GM23338 (cell line): ENCODE measurements around the gene LCLAT1. TPM values are rescaled to one million over a fixed set of nuclear protein-coding genes. Genes with fewer than 3 reads are reported as not detected.

Source experiments
- ATAC-seq: fragments of 200-7000 bp; cut with Tn5 transposase; 3 replicates; pipeline ENCODE4 v1.9.1; 2020
- DNase-seq: peaks from one replicate; pipeline ENCODE4 v3.0.0-alpha.2; 2015; ENCODE audit warnings: low spot score
- H2AFZ ChIP-seq: fragments of 200-600 bp; sonication (generic); 2 replicates; pipeline ENCODE4 v1.8.0; 2016; ENCODE audit warnings: antibody characterized with exemption, mild to moderate bottlenecking, moderate library complexity
- H3F3A ChIP-seq: fragments of 200-600 bp; sonication (generic); replicated peaks from 2 replicates; pipeline ENCODE4 v1.8.0; 2017; ENCODE audit warnings: antibody characterized with exemption, mixed run types, low read depth
- H3K27ac ChIP-seq: fragments of 200-600 bp; sonication (generic); 2 replicates; pipeline ENCODE4 v1.6.1; 2016; ENCODE audit warnings: low read depth
- H3K27me3 ChIP-seq: fragments of 200-600 bp; sonication (generic); 2 replicates; pipeline ENCODE4 v1.8.0; 2016; ENCODE audit warnings: mild to moderate bottlenecking, mixed run types, moderate library complexity; ENCODE audit not compliant: insufficient read depth
- H3K36me3 ChIP-seq: fragments of 200-600 bp; sonication (generic); 2 replicates; pipeline ENCODE4 v1.8.0; 2016; ENCODE audit warnings: mild to moderate bottlenecking; ENCODE audit not compliant: insufficient read depth
- H3K4me1 ChIP-seq: fragments of 200-600 bp; sonication (generic); 2 replicates; pipeline ENCODE4 v1.8.0; 2016; ENCODE audit warnings: mild to moderate bottlenecking, moderate library complexity; ENCODE audit not compliant: insufficient read depth
- H3K4me2 ChIP-seq: fragments of 200-600 bp; sonication (generic); 2 replicates; pipeline ENCODE4 v1.7.1; 2017; ENCODE audit warnings: mixed run types
- H3K4me3 ChIP-seq: fragments of 200-600 bp; sonication (generic); 2 replicates; pipeline ENCODE4 v1.6.1; 2016; ENCODE audit warnings: mixed run types
- H3K79me2 ChIP-seq: fragments of 200-600 bp; sonication (generic); replicated peaks from 2 replicates; pipeline ENCODE4 v1.8.0; 2017; ENCODE audit warnings: mild to moderate bottlenecking; ENCODE audit not compliant: insufficient read depth
- H3K9me2 ChIP-seq: fragments of 200-600 bp; sonication (generic); 2 replicates; pipeline ENCODE4 v1.8.0; 2017; ENCODE audit not compliant: insufficient read depth
- H4K20me1 ChIP-seq: fragments of 200-600 bp; sonication (generic); replicated peaks from 2 replicates; pipeline ENCODE4 v1.8.0; 2017; ENCODE audit warnings: mild to moderate bottlenecking; ENCODE audit not compliant: insufficient read depth
- H3K27ac Mint-ChIP-seq: 2 replicates; pipeline ENCODE4 v1.8.0; 2020; ENCODE audit warnings: inconsistent platforms, mild to moderate bottlenecking, moderate library complexity, mixed read lengths
- H3K27me3 Mint-ChIP-seq: 3 replicates; pipeline ENCODE4 v1.8.0; 2022; ENCODE audit warnings: low read depth, mild to moderate bottlenecking, moderate library complexity, mixed read lengths, inconsistent platforms; ENCODE audit not compliant: insufficient read depth, poor library complexity
- H3K36me3 Mint-ChIP-seq: 3 replicates; pipeline ENCODE4 v1.8.0; 2021; ENCODE audit warnings: low read depth, mild to moderate bottlenecking, inconsistent platforms, moderate library complexity, mixed read lengths
- H3K4me1 Mint-ChIP-seq: 3 replicates; pipeline ENCODE4 v1.8.0; 2020; ENCODE audit warnings: mild to moderate bottlenecking, inconsistent platforms, mixed read lengths
- H3K4me3 Mint-ChIP-seq: 3 replicates; pipeline ENCODE4 v1.8.0; 2021; ENCODE audit warnings: moderate library complexity, mild to moderate bottlenecking, inconsistent platforms, mixed read lengths
- H3K9me3 Mint-ChIP-seq: 3 replicates; pipeline ENCODE4 v1.8.0; 2020; ENCODE audit warnings: moderate library complexity, mild to moderate bottlenecking, inconsistent platforms, mixed read lengths
- CREB1 ChIP-seq: fragments of 250-450 bp; sonication (Bioruptor Pico); IDR thresholded peaks from 2 replicates; pipeline ENCODE4 v1.5.0; 2020; ENCODE audit warnings: low read depth, mild to moderate bottlenecking, moderate library complexity
- CTCF ChIP-seq, 2 experiments: fragments of 200-600 bp in 1 of 2; sonication (generic) in 1 of 2; conservative IDR thresholded peaks; 2 replicates each; pipeline versions ENCODE4 v1.5.1 to v1.6.1; 2016 to 2017; ENCODE audit warnings: antibody characterized with exemption in 2 of 2, low read depth in 2 of 2, mild to moderate bottlenecking in 2 of 2, moderate library complexity in 1 of 2
- EZH2 ChIP-seq: fragments of 200-600 bp; sonication (generic); IDR thresholded peaks from one replicate; pipeline ENCODE4 v1.8.0; 2017; ENCODE audit warnings: antibody characterized with exemption, mild to moderate bottlenecking, low read depth; ENCODE audit not compliant: unreplicated experiment
- NANOG ChIP-seq: IDR thresholded peaks from 2 replicates; pipeline ENCODE4 v1.6.1; 2016; ENCODE audit warnings: antibody characterized with exemption, borderline replicate concordance
- POLR2AphosphoS5 ChIP-seq: IDR thresholded peaks from 2 replicates; pipeline ENCODE4 v1.6.1; 2016; ENCODE audit warnings: antibody characterized with exemption, low read depth
- STAT1 ChIP-seq: IDR thresholded peaks from one replicate; pipeline ENCODE4 v1.6.1; 2016; ENCODE audit warnings: antibody characterized with exemption; ENCODE audit not compliant: unreplicated experiment
- polyA plus RNA-seq: library from polyadenylated mRNA; unstranded; fragments of >200 nt; fragmentation: Nextera tagmentation; extraction: Ambion mirVana; gene quantifications from 2 replicates; pipeline ENCODE4 v1.2.1, GENCODE V29; 2016
- total RNA-seq: library from RNA; depleted of rRNA; stranded (reverse); fragments of >200 nt; shearing (Covaris generic); gene quantifications from 2 replicates; pipeline ENCODE4 v1.2.3, GENCODE V29; 2014
- TF ChIP-seq, protein P1 (sequence below): IDR thresholded peaks from 2 replicates; pipeline ENCODE4 v1.6.1; 2016; ENCODE audit warnings: antibody characterized with exemption
- TF ChIP-seq, protein P2 (sequence below): IDR thresholded peaks from one replicate; pipeline ENCODE4 v1.6.1; 2018; ENCODE audit warnings: antibody characterized with exemption; ENCODE audit not compliant: unreplicated experiment

Gene LCLAT1
- total and polyA plus RNA-seq, 2 experiments from 2014 or later, result 11.5 to 30.1 TPM

DNA sequence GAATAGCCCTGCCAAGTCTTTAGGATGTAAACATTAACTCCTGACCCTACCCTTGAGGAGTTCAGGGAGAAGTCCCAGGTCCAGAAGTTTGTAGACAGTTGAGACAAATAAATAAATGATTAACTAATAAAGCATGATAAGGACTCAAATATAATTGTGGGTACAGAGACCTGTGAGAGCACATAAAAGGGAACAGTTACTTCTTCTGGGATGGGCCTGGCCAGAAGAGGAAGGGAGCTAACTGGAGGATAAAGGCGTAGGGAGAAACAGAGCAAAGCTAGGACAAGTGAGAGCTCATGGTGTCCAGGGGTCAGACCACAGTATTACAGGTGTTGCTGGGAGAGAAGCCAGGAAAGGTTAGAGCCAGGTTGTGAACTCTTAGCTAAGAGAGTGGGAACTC lies 3.0 kb downstream of the LCLAT1 start:
- H3K4me1 Mint-ChIP-seq, result peaks cover 21% of the 10 kb centered on the region
- H2AFZ ChIP-seq, result no peak overlapping the region
- no peak overlapping the region for H3K27ac ChIP-seq
- peaks cover 75% of the 10 kb centered on the region for H3K79me2 ChIP-seq
- no peaks in the 10 kb centered on the region for H3K36me3 Mint-ChIP-seq
- no peak overlapping the region for H3K27ac Mint-ChIP-seq
- no peaks in the 10 kb centered on the region for H3F3A ChIP-seq
- TF ChIP-seq NANOG, result no peak
- no peak for TF ChIP-seq STAT1
- TF ChIP-seq CREB1 (CRISPR knock-in tag), result no peak
- no peak for TF ChIP-seq CTCF (conservative IDR thresholded peaks at IDR 0.05; ENCODE audit: low read depth in 2 of 2)
- no peak overlapping the region for H3K4me2 ChIP-seq
- no peaks in the 10 kb centered on the region; the same call in 2 of the 3 replicates for H3K9me3 Mint-ChIP-seq
- no peaks in the 10 kb centered on the region for H3K36me3 ChIP-seq
- no peak overlapping the region for H3K4me3 Mint-ChIP-seq
- no peaks in the 10 kb centered on the region for H3K9me2 ChIP-seq
- peaks cover 14% of the 10 kb centered on the region for H3K4me1 ChIP-seq
- peaks cover 1% of the 10 kb centered on the region for H3K27me3 Mint-ChIP-seq
- peaks cover 14% of the 10 kb centered on the region for H3K27me3 ChIP-seq
- peaks cover 18% of the 10 kb centered on the region for H4K20me1 ChIP-seq
- DNase-seq (no peak), ATAC-seq (no peak)
- no peak overlapping the region for H3K4me3 ChIP-seq

GRCh38 chr2:30453498-30453897 lies 6.5 kb downstream of the LCLAT1 start:
- Histone ChIP-seq H3K27ac (no peak overlapping the region), H3K27me3 (no peaks in the 10 kb centered on the region), H3F3A (no peaks in the 10 kb centered on the region), H3K4me1 (peaks cover 35% of the 10 kb centered on the region), H3K9me2 (no peaks in the 10 kb centered on the region), H2AFZ (no peak overlapping the region), H3K36me3 (no peaks in the 10 kb centered on the region), H4K20me1 (peaks cover 19% of the 10 kb centered on the region), H3K4me3 (no peak overlapping the region), H3K79me2 (peaks cover 93% of the 10 kb centered on the region), H3K4me2 (no peak overlapping the region)
- no peak for DNase-seq
- H3K27ac Mint-ChIP-seq, result no peak overlapping the region
- no peak for ATAC-seq
- peaks cover 6% of the 10 kb centered on the region; the same call in 2 of the 3 replicates for H3K9me3 Mint-ChIP-seq
- H3K27me3 Mint-ChIP-seq, result peaks cover 1% of the 10 kb centered on the region
- H3K4me3 Mint-ChIP-seq, result no peak overlapping the region
- TF ChIP-seq POLR2AphosphoS5 (no peak), STAT1 (no peak), EZH2 (no peak)
- TF ChIP-seq, protein P1, sequence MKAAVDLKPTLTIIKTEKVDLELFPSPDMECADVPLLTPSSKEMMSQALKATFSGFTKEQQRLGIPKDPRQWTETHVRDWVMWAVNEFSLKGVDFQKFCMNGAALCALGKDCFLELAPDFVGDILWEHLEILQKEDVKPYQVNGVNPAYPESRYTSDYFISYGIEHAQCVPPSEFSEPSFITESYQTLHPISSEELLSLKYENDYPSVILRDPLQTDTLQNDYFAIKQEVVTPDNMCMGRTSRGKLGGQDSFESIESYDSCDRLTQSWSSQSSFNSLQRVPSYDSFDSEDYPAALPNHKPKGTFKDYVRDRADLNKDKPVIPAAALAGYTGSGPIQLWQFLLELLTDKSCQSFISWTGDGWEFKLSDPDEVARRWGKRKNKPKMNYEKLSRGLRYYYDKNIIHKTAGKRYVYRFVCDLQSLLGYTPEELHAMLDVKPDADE, result no peak
- TF ChIP-seq, protein P2, sequence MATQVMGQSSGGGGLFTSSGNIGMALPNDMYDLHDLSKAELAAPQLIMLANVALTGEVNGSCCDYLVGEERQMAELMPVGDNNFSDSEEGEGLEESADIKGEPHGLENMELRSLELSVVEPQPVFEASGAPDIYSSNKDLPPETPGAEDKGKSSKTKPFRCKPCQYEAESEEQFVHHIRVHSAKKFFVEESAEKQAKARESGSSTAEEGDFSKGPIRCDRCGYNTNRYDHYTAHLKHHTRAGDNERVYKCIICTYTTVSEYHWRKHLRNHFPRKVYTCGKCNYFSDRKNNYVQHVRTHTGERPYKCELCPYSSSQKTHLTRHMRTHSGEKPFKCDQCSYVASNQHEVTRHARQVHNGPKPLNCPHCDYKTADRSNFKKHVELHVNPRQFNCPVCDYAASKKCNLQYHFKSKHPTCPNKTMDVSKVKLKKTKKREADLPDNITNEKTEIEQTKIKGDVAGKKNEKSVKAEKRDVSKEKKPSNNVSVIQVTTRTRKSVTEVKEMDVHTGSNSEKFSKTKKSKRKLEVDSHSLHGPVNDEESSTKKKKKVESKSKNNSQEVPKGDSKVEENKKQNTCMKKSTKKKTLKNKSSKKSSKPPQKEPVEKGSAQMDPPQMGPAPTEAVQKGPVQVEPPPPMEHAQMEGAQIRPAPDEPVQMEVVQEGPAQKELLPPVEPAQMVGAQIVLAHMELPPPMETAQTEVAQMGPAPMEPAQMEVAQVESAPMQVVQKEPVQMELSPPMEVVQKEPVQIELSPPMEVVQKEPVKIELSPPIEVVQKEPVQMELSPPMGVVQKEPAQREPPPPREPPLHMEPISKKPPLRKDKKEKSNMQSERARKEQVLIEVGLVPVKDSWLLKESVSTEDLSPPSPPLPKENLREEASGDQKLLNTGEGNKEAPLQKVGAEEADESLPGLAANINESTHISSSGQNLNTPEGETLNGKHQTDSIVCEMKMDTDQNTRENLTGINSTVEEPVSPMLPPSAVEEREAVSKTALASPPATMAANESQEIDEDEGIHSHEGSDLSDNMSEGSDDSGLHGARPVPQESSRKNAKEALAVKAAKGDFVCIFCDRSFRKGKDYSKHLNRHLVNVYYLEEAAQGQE, result no peak
- H3K36me3 Mint-ChIP-seq, result peaks cover 7% of the 10 kb centered on the region; the same call in 2 of the 3 replicates
- H3K4me1 Mint-ChIP-seq, result peaks cover 37% of the 10 kb centered on the region
